22Rv1 (cell line): ENCODE results near the gene TERT.
"Not testable (repeated sequence)": the region's sequence is repeated elsewhere in the genome, so short reads cannot be mapped to it uniquely, and the experiment has no call there.

Experiments
- H3K27ac ChIP-seq: fragments of 450-650 bp; 2 replicates; pipeline ENCODE4 v1.5.1; 2017
- ZFX ChIP-seq: fragments of 450-650 bp; IDR thresholded peaks from 2 replicates; pipeline ENCODE4 v1.6.1; 2017; ENCODE audit warnings: antibody characterized with exemption, borderline replicate concordance
- TF ChIP-seq, protein P1 (sequence below): fragments of 450-650 bp; IDR thresholded peaks from 2 replicates; pipeline ENCODE4 v1.5.1; 2017; ENCODE audit warnings: mild to moderate bottlenecking

TERT gene

GRCh38 chr5:1333986-1334385 is 39.1 kb upstream of the TERT start:
- no peak overlapping the region for H3K27ac ChIP-seq
- TF ChIP-seq ZFX: no peak

- not testable (repeated sequence) for H3K27ac ChIP-seq
Measured at GRCh38 chr5:1333286-1333685, 38.4 kb upstream of the TERT start.

DNA sequence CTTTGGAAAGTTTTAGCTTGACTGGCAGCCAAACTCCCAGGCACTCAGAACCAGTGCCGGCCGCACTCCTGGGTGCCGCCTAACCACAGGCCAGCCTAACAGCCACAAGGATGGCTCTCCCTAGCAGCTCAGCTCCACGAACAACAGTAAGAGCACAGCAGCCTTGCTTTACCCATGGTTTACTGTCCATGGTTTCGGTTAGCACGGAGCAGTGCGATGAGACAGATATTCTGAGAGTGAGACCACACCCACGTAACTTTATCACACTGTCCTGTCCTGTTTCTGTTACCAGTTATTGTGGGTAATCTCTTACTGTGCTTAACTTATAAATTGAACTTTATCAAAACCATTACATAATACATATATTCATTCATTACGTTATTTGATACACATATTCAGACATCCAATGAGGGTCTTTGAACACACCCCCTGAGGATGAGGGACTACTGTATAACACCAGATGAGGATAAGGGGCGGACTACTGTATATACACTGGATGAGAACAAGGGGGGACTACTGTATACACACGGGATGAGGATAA is 37.7 kb upstream of the TERT start:
- TF ChIP-seq, protein P1, sequence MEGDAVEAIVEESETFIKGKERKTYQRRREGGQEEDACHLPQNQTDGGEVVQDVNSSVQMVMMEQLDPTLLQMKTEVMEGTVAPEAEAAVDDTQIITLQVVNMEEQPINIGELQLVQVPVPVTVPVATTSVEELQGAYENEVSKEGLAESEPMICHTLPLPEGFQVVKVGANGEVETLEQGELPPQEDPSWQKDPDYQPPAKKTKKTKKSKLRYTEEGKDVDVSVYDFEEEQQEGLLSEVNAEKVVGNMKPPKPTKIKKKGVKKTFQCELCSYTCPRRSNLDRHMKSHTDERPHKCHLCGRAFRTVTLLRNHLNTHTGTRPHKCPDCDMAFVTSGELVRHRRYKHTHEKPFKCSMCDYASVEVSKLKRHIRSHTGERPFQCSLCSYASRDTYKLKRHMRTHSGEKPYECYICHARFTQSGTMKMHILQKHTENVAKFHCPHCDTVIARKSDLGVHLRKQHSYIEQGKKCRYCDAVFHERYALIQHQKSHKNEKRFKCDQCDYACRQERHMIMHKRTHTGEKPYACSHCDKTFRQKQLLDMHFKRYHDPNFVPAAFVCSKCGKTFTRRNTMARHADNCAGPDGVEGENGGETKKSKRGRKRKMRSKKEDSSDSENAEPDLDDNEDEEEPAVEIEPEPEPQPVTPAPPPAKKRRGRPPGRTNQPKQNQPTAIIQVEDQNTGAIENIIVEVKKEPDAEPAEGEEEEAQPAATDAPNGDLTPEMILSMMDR: no peak
- no peak for TF ChIP-seq ZFX

DNA sequence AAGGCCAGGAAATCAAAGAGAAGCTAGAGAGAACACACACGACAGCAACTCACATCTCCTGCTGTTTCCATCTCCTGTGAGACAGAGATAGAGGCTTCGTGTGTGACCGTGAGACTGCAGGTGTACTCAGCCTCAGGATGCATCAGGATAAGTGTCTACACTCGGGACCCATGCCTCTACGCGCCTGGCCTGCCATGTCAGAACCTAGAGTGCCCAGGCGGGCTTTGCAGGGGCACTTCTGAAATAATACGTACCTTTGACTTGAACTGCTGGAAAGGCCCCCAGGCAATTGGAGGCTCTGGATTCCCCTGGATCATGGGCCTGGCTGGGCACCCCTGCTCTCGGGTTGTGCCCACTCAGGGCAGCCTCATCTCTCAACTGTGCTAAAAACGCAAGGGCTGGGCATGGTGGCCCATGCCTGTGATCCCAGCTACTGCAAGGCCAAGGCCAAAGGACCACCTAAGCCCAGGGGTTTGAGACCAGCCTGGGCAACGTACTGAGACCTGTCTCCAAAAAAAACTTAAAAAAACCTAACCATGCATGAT is 37.1 kb upstream of the TERT start:
- TF ChIP-seq, protein P1: no peak
- TF ChIP-seq ZFX: no peak
- no peak overlapping the region for H3K27ac ChIP-seq

More for the DNA sequence above, 37.7 kb upstream of the TERT start:
- no peak overlapping the region for H3K27ac ChIP-seq

DNA sequence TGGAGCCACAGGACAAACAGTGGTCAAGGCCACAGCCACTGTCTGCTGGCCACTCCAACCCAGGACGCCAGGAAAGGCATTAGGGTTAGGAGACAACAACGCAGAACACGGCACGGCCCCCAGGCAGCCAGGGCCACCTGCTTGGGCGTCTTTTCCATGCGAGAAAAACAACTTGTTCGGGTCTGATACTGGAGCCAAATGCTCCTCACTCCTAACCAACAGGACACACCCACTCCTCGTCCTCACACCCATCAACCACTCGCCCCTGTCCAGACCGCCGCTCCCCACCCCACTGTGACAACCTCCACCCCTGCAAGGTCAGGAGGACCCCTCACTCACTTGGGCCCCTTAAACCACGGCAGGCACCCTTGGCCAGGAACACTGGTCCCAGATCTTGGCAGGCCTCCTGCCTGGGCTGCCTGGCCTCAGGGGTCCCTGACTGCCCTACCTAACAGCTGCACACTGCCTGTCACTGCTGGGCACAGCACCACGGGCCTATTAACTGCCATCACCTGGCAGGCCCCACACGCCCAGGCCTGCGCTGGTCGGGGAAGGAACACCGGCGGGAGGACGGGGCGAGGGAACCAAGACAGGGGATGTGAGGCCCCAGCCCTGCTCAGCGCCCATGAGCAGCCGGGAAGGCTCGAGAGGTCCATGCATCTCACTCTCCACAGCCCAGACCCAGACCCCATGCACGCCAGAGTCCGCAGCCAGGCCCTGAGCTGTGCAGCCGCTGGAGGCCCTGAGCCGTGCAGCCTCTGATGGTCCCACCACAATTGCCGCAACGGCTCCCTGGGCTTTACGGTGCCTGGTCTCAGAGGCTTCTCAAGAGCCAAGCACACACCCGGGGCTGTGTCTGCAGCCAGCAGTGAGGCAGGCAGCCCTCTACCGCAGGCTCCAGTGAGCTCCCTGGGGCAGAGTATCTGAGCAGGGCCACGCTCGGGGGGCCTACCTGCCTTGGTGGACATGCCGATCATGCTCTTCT is 36.3 kb upstream of the TERT start:
- TF ChIP-seq ZFX: no peak
- TF ChIP-seq, protein P1: no peak

DNA sequence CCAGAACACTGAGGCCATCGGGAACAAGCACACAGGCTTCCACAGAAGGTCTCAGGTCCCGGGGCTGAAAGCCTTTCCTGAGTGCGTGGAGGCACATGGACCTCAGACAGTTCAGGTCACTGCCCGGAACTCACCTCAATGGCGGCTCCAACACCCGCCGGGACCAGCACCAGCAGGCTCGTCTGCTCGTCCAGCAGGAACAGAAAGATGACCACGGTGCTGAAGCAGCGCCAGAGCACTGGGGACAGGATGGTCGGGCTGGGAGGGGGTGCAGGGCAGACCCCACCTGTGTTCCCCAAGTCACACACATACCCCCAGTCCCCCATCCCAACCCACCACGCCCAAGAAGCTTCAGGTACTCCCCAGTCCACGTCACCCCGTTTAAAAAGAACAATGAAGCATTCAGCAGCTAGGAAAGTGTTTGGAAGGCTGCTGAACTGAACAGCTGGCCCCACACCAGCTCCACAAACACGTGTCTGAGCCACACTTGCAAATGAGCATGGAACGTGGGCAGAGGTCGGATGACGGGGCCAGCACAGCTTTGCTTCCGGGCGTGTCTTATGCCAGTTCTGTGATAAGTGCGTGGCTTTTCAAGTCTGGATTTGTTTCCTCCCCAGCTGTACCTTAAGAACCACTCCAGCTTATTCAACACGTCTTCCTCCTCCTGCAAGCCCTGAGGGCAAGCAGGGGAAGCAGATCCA is 35.4 kb upstream of the TERT start:
- no peak overlapping the region for H3K27ac ChIP-seq
- no peak for TF ChIP-seq ZFX
- TF ChIP-seq, protein P1: no peak

More for the DNA sequence above, 36.3 kb upstream of the TERT start:
- H3K27ac ChIP-seq: no peak overlapping the region

- peak overlapping the region; percentile 70 for H3K27ac ChIP-seq
- TF ChIP-seq, protein P1: no peak
- TF ChIP-seq ZFX: no peak
Measured at GRCh38 chr5:1329111-1329579, 34.3 kb upstream of the TERT start.

DNA sequence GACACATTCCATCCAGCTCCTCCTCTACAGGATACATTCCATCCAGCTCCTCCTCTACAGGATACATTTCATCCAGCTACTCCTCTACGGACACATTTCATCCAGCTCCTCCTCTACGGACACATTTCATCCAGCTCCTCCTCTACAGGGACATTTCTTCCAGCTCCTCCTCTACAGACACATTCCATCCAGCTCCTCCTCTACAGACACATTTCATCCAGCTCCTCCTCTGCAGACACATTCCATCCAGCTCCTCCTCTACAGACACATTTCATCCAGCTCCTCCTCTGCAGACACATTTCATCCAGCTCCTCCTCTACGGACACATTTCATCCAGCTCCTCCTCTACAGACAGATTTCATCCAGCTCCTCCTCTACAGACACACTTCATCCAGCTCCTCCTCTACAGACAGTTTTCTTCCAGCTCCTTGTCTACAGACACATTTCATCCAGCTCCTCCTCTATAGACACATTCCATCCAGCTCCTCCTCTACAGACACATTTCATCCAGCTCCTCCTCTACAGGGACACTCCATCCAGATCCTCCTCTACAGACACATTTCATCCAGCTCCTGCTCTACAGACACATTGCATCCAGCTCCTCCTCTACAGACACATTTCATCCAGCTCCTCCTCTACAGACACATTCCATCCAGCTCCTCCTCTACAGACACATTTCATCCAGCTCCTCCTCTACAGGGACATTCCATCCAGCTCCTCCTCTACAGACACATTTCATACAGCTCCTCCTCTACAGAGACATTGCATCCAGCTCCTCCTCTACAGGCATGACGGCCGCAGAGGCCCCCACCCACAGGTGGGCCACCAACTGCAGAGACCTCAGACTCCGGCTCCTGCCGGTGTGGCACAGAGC is 33.6 kb upstream of the TERT start:
- H3K27ac ChIP-seq: peak overlapping the region; percentile 70

DNA sequence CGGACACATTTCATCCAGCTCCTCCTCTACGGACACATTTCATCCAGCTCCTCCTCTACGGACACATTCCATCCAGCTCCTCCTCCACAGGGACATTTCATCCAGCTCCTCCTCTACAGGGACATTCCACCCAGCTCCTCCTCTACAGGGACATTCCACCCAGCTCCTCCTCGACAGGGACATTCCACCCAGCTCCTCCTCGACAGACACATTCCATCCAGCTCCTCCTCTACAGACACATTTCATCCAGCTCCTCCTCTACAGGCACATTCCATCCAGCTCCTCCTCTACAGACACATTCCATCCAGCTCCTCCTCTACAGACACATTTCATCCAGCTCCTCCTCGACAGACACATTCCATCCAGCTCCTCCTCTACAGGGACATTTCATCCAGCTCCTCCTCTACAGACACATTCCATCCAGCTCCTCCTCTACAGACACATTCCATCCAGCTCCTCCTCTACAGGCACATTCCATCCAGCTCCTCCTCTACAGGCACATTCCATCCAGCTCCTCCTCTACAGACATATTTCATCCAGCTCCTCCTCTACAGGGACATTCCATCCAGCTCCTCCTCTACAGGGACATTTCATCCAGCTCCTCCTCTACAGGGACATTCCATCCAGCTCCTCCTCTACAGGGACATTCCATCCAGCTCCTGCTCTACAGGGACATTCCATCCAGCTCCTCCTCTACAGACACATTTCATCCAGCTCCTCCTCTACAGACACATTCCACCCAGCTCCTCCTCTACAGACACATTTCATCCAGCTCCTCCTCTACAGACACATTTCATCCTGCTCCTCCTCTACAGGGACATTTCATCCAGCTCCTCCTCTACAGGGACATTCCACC is 32.3 kb upstream of the TERT start:
- H3K27ac ChIP-seq: peak overlapping the region; percentile 66

DNA sequence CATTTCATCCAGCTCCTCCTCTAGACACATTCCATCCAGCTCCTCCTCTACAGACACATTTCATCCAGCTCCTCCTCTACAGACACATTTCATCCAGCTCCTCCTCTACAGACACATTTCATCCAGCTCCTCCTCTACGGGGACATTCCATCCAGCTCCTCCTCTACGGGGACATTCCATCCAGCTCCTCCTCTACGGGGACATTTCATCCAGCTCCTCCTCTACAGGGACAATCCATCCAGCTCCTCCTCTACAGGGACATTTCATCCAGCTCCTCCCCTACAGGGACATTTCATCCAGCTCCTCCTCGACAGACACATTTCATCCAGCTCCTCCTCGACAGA is 31.6 kb upstream of the TERT start:
- peak overlapping the region; percentile 66 for H3K27ac ChIP-seq
